Loucy (cell line): ENCODE results near the gene MYO9A.

Experiments used
- H2AFZ ChIP-seq: fragments of 200-600 bp; sonication (generic); 2 replicates; pipeline ENCODE4 v1.6.0; 2016; ENCODE audit warnings: antibody characterized with exemption, mild to moderate bottlenecking, low read length, moderate library complexity
- H3F3A ChIP-seq: fragments of 200-600 bp; 2 replicates; pipeline ENCODE4 v1.6.0; 2016; ENCODE audit warnings: antibody characterized with exemption, low read depth, mild to moderate bottlenecking
- H3K27me3 ChIP-seq: fragments of 200-600 bp; sonication (generic); 2 replicates; pipeline ENCODE4 v1.6.1; 2014; ENCODE audit warnings: low read length, mild to moderate bottlenecking; ENCODE audit not compliant: insufficient read depth, poor library complexity, severe bottlenecking
- H3K36me3 ChIP-seq: fragments of 200-600 bp; sonication (generic); 2 replicates; pipeline ENCODE4 v1.6.1; 2016; ENCODE audit warnings: low read length; ENCODE audit not compliant: insufficient read depth
- H3K4me1 ChIP-seq: fragments of 200-600 bp; sonication (generic); 2 replicates; pipeline ENCODE4 v1.5.1; 2014; ENCODE audit warnings: low read length, mild to moderate bottlenecking; ENCODE audit not compliant: insufficient read depth, poor library complexity, severe bottlenecking
- H3K4me2 ChIP-seq: fragments of 200-600 bp; sonication (generic); 2 replicates; pipeline ENCODE4 v1.6.0; 2014; ENCODE audit warnings: antibody characterized with exemption, low read length, low read depth, mild to moderate bottlenecking; ENCODE audit not compliant: poor library complexity, severe bottlenecking
- H3K4me3 ChIP-seq: fragments of 200-600 bp; sonication (generic); 2 replicates; pipeline ENCODE4 v1.5.1; 2014; ENCODE audit warnings: low read length, mild to moderate bottlenecking, mixed read lengths; ENCODE audit not compliant: poor library complexity, severe bottlenecking
- H3K79me2 ChIP-seq: fragments of 200-600 bp; sonication (generic); 2 replicates; pipeline ENCODE4 v1.6.1; 2014; ENCODE audit warnings: low read length; ENCODE audit not compliant: insufficient read depth
- H3K9ac ChIP-seq: fragments of 200-600 bp; sonication (generic); 2 replicates; pipeline ENCODE4 v1.6.0; 2014; ENCODE audit warnings: mild to moderate bottlenecking, low read depth, low read length, moderate library complexity; ENCODE audit not compliant: poor library complexity, severe bottlenecking
- H3K9me2 ChIP-seq: fragments of 200-600 bp; sonication (generic); replicated peaks from 2 replicates; pipeline ENCODE4 v1.6.1; 2016; ENCODE audit warnings: low read depth, low read length, mixed read lengths
- H3K9me3 ChIP-seq: fragments of 200-600 bp; sonication (generic); 2 replicates; pipeline ENCODE4 v1.6.1; 2014; ENCODE audit warnings: mild to moderate bottlenecking, antibody characterized with exemption, low read length, low read depth; ENCODE audit not compliant: insufficient read depth
- H4K20me1 ChIP-seq: fragments of 200-600 bp; sonication (generic); 2 replicates; pipeline ENCODE4 v1.6.0; 2014; ENCODE audit warnings: antibody characterized with exemption, low read length, mild to moderate bottlenecking; ENCODE audit not compliant: insufficient read depth, poor library complexity, severe bottlenecking
- EZH2phosphoT487 ChIP-seq: fragments of 200-600 bp; IDR thresholded peaks from 2 replicates; pipeline ENCODE4 v1.6.1; 2018; ENCODE audit warnings: antibody characterized with exemption, mild to moderate bottlenecking, moderate library complexity, borderline replicate concordance
- TF ChIP-seq, protein P1 (sequence below): fragments of 200-600 bp; sonication (generic); conservative IDR thresholded peaks from 2 replicates; pipeline ENCODE4 v1.5.1; 2014; ENCODE audit warnings: mild to moderate bottlenecking, antibody characterized with exemption, low read length

MYO9A gene

DNA sequence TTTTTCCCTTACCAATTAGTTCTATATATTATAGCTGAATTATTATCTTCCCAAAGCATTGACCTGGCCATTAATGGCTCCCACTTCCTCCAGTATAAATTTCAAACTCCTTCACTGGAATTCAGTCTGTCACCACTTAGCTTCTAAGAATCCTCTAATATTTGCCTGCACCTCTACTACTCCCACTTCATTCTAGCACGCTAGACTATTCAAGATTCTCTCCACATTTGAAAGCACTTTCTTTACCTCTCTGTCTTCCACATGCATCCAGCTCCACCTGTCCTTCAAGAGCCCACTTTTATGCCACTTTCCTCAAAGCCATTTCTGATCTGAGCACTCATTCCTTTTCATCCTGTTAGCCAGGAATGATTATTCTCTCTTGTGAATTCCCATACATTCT lies 15.3 kb upstream of the MYO9A start:
- Histone ChIP-seq H3K4me1 (no peaks in the 10 kb centered on the region), H3K27me3 (no peaks in the 10 kb centered on the region), H2AFZ (no peak overlapping the region), H3K4me2 (no peak overlapping the region), H4K20me1 (no peaks in the 10 kb centered on the region), H3K9me3 (no peaks in the 10 kb centered on the region), H3K4me3 (no peak overlapping the region), H3K9me2 (no peaks in the 10 kb centered on the region), H3K9ac (no peak overlapping the region), H3F3A (no peaks in the 10 kb centered on the region), H3K79me2 (no peaks in the 10 kb centered on the region), H3K36me3 (no peaks in the 10 kb centered on the region)
- TF ChIP-seq EZH2phosphoT487: no peak
- TF ChIP-seq, protein P1, sequence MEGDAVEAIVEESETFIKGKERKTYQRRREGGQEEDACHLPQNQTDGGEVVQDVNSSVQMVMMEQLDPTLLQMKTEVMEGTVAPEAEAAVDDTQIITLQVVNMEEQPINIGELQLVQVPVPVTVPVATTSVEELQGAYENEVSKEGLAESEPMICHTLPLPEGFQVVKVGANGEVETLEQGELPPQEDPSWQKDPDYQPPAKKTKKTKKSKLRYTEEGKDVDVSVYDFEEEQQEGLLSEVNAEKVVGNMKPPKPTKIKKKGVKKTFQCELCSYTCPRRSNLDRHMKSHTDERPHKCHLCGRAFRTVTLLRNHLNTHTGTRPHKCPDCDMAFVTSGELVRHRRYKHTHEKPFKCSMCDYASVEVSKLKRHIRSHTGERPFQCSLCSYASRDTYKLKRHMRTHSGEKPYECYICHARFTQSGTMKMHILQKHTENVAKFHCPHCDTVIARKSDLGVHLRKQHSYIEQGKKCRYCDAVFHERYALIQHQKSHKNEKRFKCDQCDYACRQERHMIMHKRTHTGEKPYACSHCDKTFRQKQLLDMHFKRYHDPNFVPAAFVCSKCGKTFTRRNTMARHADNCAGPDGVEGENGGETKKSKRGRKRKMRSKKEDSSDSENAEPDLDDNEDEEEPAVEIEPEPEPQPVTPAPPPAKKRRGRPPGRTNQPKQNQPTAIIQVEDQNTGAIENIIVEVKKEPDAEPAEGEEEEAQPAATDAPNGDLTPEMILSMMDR: no peak

DNA sequence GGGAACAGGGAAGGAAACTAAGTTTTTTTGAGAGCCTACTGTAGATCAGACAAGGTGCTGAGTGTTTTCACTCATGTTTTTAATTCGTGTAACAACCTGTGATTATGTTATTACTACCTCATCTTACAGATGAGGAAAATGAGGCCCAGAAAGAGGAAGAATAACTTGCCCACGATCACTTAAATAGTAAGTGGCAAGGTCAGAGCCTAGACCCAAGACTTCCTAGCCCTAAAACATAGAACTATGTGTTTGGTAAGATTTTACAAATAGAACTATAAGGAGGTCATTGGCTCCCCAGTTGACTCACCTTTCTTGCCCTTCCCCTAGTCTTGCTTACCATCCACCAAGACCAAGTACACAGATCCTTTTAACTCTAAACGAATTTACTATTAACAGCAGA lies 14.0 kb upstream of the MYO9A start:
- Histone ChIP-seq H4K20me1 (no peaks in the 10 kb centered on the region), H3F3A (no peaks in the 10 kb centered on the region), H3K9me3 (no peaks in the 10 kb centered on the region), H3K27me3 (no peaks in the 10 kb centered on the region), H3K4me1 (no peaks in the 10 kb centered on the region), H3K4me3 (no peak overlapping the region), H3K4me2 (no peak overlapping the region), H3K79me2 (no peaks in the 10 kb centered on the region), H2AFZ (no peak overlapping the region), H3K9me2 (no peaks in the 10 kb centered on the region), H3K36me3 (no peaks in the 10 kb centered on the region), H3K9ac (no peak overlapping the region)
- TF ChIP-seq EZH2phosphoT487: no peak
- TF ChIP-seq, protein P1: no peak

DNA sequence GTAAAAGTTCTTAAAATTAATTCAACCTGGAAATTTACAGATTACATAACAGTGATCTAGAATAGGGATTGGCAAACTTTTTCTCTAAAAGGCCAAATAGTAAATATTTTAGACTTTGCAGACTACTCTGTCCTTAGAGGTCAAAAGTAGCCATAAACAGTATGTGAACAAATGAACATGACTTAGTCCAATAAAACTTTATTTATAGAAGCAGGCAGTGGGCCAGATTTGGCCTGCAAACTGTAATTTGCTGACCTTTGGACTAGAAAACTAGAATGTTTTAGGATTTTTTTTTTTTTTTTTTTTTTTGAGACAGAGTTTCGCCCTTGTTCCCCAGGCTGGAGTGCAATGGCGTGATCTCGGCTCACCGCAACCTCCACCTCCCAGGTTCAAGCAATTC lies 12.3 kb upstream of the MYO9A start:
- Histone ChIP-seq H3K27me3 (no peaks in the 10 kb centered on the region), H3K9ac (no peak overlapping the region), H3K36me3 (no peaks in the 10 kb centered on the region), H3K9me2 (no peaks in the 10 kb centered on the region), H3K4me1 (no peaks in the 10 kb centered on the region), H3K79me2 (no peaks in the 10 kb centered on the region), H3F3A (no peaks in the 10 kb centered on the region), H4K20me1 (no peaks in the 10 kb centered on the region), H3K9me3 (no peaks in the 10 kb centered on the region), H3K4me2 (no peak overlapping the region), H3K4me3 (no peak overlapping the region), H2AFZ (no peak overlapping the region)
- TF ChIP-seq, protein P1: no peak
- TF ChIP-seq EZH2phosphoT487: no peak
